GM23338 (cell line): ENCODE results near the gene TDO2. TPM values are rescaled to one million over a fixed set of nuclear protein-coding genes. Genes with fewer than 3 reads are reported as not detected.
"Not testable (repeated sequence)": the region's sequence is repeated elsewhere in the genome, so short reads cannot be mapped to it uniquely, and the experiment has no call there.

Source experiments
- ATAC-seq: fragments of 200-7000 bp; cut with Tn5 transposase; 3 replicates; pipeline ENCODE4 v1.9.1; 2020
- DNase-seq: peaks from one replicate; pipeline ENCODE4 v3.0.0-alpha.2; 2015; ENCODE audit warnings: low spot score
- H2AFZ ChIP-seq: fragments of 200-600 bp; sonication (generic); 2 replicates; pipeline ENCODE4 v1.8.0; 2016; ENCODE audit warnings: antibody characterized with exemption, mild to moderate bottlenecking, moderate library complexity
- H3F3A ChIP-seq: fragments of 200-600 bp; sonication (generic); replicated peaks from 2 replicates; pipeline ENCODE4 v1.8.0; 2017; ENCODE audit warnings: antibody characterized with exemption, mixed run types, low read depth
- H3K27ac ChIP-seq: fragments of 200-600 bp; sonication (generic); 2 replicates; pipeline ENCODE4 v1.6.1; 2016; ENCODE audit warnings: low read depth
- H3K27me3 ChIP-seq: fragments of 200-600 bp; sonication (generic); 2 replicates; pipeline ENCODE4 v1.8.0; 2016; ENCODE audit warnings: mild to moderate bottlenecking, mixed run types, moderate library complexity; ENCODE audit not compliant: insufficient read depth
- H3K36me3 ChIP-seq: fragments of 200-600 bp; sonication (generic); 2 replicates; pipeline ENCODE4 v1.8.0; 2016; ENCODE audit warnings: mild to moderate bottlenecking; ENCODE audit not compliant: insufficient read depth
- H3K4me1 ChIP-seq: fragments of 200-600 bp; sonication (generic); 2 replicates; pipeline ENCODE4 v1.8.0; 2016; ENCODE audit warnings: mild to moderate bottlenecking, moderate library complexity; ENCODE audit not compliant: insufficient read depth
- H3K4me2 ChIP-seq: fragments of 200-600 bp; sonication (generic); 2 replicates; pipeline ENCODE4 v1.7.1; 2017; ENCODE audit warnings: mixed run types
- H3K4me3 ChIP-seq: fragments of 200-600 bp; sonication (generic); 2 replicates; pipeline ENCODE4 v1.6.1; 2016; ENCODE audit warnings: mixed run types
- H3K79me2 ChIP-seq: fragments of 200-600 bp; sonication (generic); replicated peaks from 2 replicates; pipeline ENCODE4 v1.8.0; 2017; ENCODE audit warnings: mild to moderate bottlenecking; ENCODE audit not compliant: insufficient read depth
- H3K9me2 ChIP-seq: fragments of 200-600 bp; sonication (generic); 2 replicates; pipeline ENCODE4 v1.8.0; 2017; ENCODE audit not compliant: insufficient read depth
- H4K20me1 ChIP-seq: fragments of 200-600 bp; sonication (generic); replicated peaks from 2 replicates; pipeline ENCODE4 v1.8.0; 2017; ENCODE audit warnings: mild to moderate bottlenecking; ENCODE audit not compliant: insufficient read depth
- H3K27ac Mint-ChIP-seq: 2 replicates; pipeline ENCODE4 v1.8.0; 2020; ENCODE audit warnings: inconsistent platforms, mild to moderate bottlenecking, moderate library complexity, mixed read lengths
- H3K27me3 Mint-ChIP-seq: 3 replicates; pipeline ENCODE4 v1.8.0; 2022; ENCODE audit warnings: low read depth, mild to moderate bottlenecking, moderate library complexity, mixed read lengths, inconsistent platforms; ENCODE audit not compliant: insufficient read depth, poor library complexity
- H3K36me3 Mint-ChIP-seq: 3 replicates; pipeline ENCODE4 v1.8.0; 2021; ENCODE audit warnings: low read depth, mild to moderate bottlenecking, inconsistent platforms, moderate library complexity, mixed read lengths
- H3K4me1 Mint-ChIP-seq: 3 replicates; pipeline ENCODE4 v1.8.0; 2020; ENCODE audit warnings: mild to moderate bottlenecking, inconsistent platforms, mixed read lengths
- H3K4me3 Mint-ChIP-seq: 3 replicates; pipeline ENCODE4 v1.8.0; 2021; ENCODE audit warnings: moderate library complexity, mild to moderate bottlenecking, inconsistent platforms, mixed read lengths
- H3K9me3 Mint-ChIP-seq: 3 replicates; pipeline ENCODE4 v1.8.0; 2020; ENCODE audit warnings: moderate library complexity, mild to moderate bottlenecking, inconsistent platforms, mixed read lengths
- CREB1 ChIP-seq: fragments of 250-450 bp; sonication (Bioruptor Pico); IDR thresholded peaks from 2 replicates; pipeline ENCODE4 v1.5.0; 2020; ENCODE audit warnings: low read depth, mild to moderate bottlenecking, moderate library complexity
- CTCF ChIP-seq, 2 experiments: fragments of 200-600 bp in 1 of 2; sonication (generic) in 1 of 2; conservative IDR thresholded peaks; 2 replicates each; pipeline versions ENCODE4 v1.5.1 to v1.6.1; 2016 to 2017; ENCODE audit warnings: antibody characterized with exemption in 2 of 2, low read depth in 2 of 2, mild to moderate bottlenecking in 2 of 2, moderate library complexity in 1 of 2
- EZH2 ChIP-seq: fragments of 200-600 bp; sonication (generic); IDR thresholded peaks from one replicate; pipeline ENCODE4 v1.8.0; 2017; ENCODE audit warnings: antibody characterized with exemption, mild to moderate bottlenecking, low read depth; ENCODE audit not compliant: unreplicated experiment
- JUNB ChIP-seq: IDR thresholded peaks from one replicate; pipeline ENCODE4 v1.6.1; 2016; ENCODE audit warnings: antibody characterized with exemption; ENCODE audit not compliant: unreplicated experiment
- NANOG ChIP-seq: IDR thresholded peaks from 2 replicates; pipeline ENCODE4 v1.6.1; 2016; ENCODE audit warnings: antibody characterized with exemption, borderline replicate concordance
- REST ChIP-seq: IDR thresholded peaks from one replicate; pipeline ENCODE4 v1.6.1; 2018; ENCODE audit warnings: antibody characterized with exemption; ENCODE audit not compliant: unreplicated experiment
- STAT1 ChIP-seq: IDR thresholded peaks from one replicate; pipeline ENCODE4 v1.6.1; 2016; ENCODE audit warnings: antibody characterized with exemption; ENCODE audit not compliant: unreplicated experiment
- ZNF331 ChIP-seq: fragments of 250-450 bp; sonication (Bioruptor Pico); IDR thresholded peaks from 2 replicates; pipeline ENCODE4 v1.5.0; 2020; ENCODE audit warnings: low read depth, mild to moderate bottlenecking, moderate library complexity
- polyA plus RNA-seq: library from polyadenylated mRNA; unstranded; fragments of >200 nt; fragmentation: Nextera tagmentation; extraction: Ambion mirVana; gene quantifications from 2 replicates; pipeline ENCODE4 v1.2.1, GENCODE V29; 2016
- total RNA-seq: library from RNA; depleted of rRNA; stranded (reverse); fragments of >200 nt; shearing (Covaris generic); gene quantifications from 2 replicates; pipeline ENCODE4 v1.2.3, GENCODE V29; 2014

Gene TDO2
- total and polyA plus RNA-seq, 2 experiments from 2014 or later, result 0.10 TPM; not detected in 1

- Mint-ChIP-seq H3K36me3 (peaks cover 13% of the 10 kb centered on the region; the same call in 2 of the 3 replicates), H3K4me1 (peaks cover 15% of the 10 kb centered on the region), H3K9me3 (peaks cover 26% of the 10 kb centered on the region)
- not testable (repeated sequence) for H3K9me2 ChIP-seq, H2AFZ ChIP-seq, H3K36me3 ChIP-seq, H3K79me2 ChIP-seq, H3F3A ChIP-seq, H3K4me2 ChIP-seq, DNase-seq, H4K20me1 ChIP-seq, H3K27me3 ChIP-seq, H3K27me3 Mint-ChIP-seq, H3K4me3 ChIP-seq, H3K4me3 Mint-ChIP-seq, H3K27ac Mint-ChIP-seq, ATAC-seq, H3K27ac ChIP-seq
- H3K4me1 ChIP-seq, result peaks cover 14% of the 10 kb centered on the region
These were observed 5.1 kb upstream of the TDO2 start for GRCh38 chr4:155898371-155898770.

GRCh38 chr4:155899891-155900290 is 3.6 kb upstream of the TDO2 start:
- no peak overlapping the region for H3K27ac ChIP-seq

More at GRCh38 chr4:155899891-155900290, 3.6 kb upstream of the TDO2 start:
- Mint-ChIP-seq H3K4me1 (peaks cover 26% of the 10 kb centered on the region), H3K27me3 (no peaks in the 10 kb centered on the region), H3K36me3 (peaks cover 13% of the 10 kb centered on the region; the same call in 2 of the 3 replicates), H3K4me3 (no peak overlapping the region), H3K9me3 (peaks cover 23% of the 10 kb centered on the region), H3K27ac (no peak overlapping the region)
- H2AFZ ChIP-seq, result peak overlapping the region; percentile 26; the same call in 1 of the 2 replicates
- no peak for TF ChIP-seq REST
- no peak for TF ChIP-seq ZNF331 (CRISPR knock-in tag)
- TF ChIP-seq JUNB, result no peak
- TF ChIP-seq CREB1 (CRISPR knock-in tag), result no peak
- no peak for TF ChIP-seq CTCF (conservative IDR thresholded peaks at IDR 0.05; ENCODE audit: low read depth in 2 of 2)
- TF ChIP-seq STAT1, result no peak
- no peak for TF ChIP-seq NANOG
- TF ChIP-seq EZH2, result no peak
- H3K4me1 ChIP-seq, result peaks cover 22% of the 10 kb centered on the region
- no peak overlapping the region for H3K4me3 ChIP-seq
- H3K4me2 ChIP-seq, result peak overlapping the region; percentile 11
- no peaks in the 10 kb centered on the region for H4K20me1 ChIP-seq
- no peaks in the 10 kb centered on the region for H3K27me3 ChIP-seq
- no peaks in the 10 kb centered on the region for H3F3A ChIP-seq
- no peaks in the 10 kb centered on the region for H3K9me2 ChIP-seq
- no peaks in the 10 kb centered on the region for H3K36me3 ChIP-seq
- H3K79me2 ChIP-seq, result no peaks in the 10 kb centered on the region
- no peak for ATAC-seq
- no peak for DNase-seq
